HG03571 (cell line): ENCODE data around the gene MMEL1.
"Not testable (repeated sequence)": the region's sequence is repeated elsewhere in the genome, so short reads cannot be mapped to it uniquely, and the experiment has no call there.

Experiments used
- ATAC-seq: cut with Tn5 transposase; IDR thresholded peaks from one replicate; pipeline ENCODE4 v1.9.1; 2021; ENCODE audit not compliant: unreplicated experiment

MMEL1 gene, protein sequence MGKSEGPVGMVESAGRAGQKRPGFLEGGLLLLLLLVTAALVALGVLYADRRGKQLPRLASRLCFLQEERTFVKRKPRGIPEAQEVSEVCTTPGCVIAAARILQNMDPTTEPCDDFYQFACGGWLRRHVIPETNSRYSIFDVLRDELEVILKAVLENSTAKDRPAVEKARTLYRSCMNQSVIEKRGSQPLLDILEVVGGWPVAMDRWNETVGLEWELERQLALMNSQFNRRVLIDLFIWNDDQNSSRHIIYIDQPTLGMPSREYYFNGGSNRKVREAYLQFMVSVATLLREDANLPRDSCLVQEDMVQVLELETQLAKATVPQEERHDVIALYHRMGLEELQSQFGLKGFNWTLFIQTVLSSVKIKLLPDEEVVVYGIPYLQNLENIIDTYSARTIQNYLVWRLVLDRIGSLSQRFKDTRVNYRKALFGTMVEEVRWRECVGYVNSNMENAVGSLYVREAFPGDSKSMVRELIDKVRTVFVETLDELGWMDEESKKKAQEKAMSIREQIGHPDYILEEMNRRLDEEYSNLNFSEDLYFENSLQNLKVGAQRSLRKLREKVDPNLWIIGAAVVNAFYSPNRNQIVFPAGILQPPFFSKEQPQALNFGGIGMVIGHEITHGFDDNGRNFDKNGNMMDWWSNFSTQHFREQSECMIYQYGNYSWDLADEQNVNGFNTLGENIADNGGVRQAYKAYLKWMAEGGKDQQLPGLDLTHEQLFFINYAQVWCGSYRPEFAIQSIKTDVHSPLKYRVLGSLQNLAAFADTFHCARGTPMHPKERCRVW

DNA sequence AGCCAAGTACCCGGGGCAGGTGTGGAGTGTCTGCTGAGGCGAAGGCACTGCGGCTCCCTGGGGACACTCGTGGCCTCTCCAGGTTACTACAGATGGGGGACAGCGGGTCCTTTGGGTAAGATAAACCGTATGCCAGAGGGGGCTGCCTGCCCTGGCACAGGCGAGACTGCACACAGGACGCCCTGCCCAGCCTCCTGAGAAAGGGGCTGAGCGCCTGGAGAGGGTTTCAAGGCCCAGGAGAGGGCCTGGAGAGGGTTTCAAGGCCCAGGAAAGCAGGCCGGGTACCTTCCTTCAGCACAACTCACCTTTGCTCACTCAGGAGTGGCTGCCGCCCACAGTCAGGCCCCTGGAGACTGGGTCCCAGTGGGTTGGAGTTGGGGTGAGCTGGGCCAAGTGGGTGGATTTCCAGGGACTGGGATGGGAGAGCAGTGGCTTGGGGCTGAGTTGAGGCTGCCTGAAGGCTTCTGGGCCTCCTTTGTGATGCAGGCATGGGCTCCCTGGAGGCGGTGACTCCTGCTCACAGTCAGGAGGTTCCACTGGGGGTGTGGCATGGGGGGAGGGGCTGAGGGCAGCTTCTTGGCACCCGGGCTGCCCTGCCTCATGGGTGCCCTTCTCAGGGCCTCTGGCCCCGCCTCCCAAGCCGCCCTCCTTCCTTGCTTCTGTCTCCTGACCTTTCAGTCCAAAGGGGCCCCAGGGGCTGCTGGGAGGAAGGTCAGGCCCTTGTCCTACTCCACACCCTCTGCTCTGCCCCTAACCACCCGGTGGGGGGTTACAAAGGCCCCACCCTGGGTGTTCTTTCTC is at the start of gene MMEL1:
Gene MMEL1 (minus strand): TSS at position 456 of the 801 bp plus-strand sequence. CDS start 3,532 bp downstream, outside the sequence.
- no peak for ATAC-seq

DNA sequence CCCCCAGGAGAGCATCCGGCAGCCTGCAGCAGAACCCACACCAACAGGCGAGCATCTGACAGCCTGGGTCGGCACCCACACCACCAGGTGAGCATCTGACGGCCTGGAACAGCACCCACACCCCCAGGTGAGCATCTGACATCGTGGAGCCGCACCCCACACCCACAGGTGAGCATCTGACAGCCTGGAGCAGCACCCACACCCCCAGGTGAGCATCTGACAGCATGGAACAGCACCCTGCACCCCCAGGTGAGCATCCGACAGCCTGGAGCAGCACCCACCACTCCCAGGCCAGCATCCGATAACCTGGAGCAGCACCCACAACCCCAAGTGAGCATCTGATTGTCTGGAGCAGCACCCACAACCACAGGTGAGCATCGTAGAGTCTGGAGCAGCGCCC is 43.9 kb upstream of the MMEL1 start:
- ATAC-seq: not testable (repeated sequence)

DNA sequence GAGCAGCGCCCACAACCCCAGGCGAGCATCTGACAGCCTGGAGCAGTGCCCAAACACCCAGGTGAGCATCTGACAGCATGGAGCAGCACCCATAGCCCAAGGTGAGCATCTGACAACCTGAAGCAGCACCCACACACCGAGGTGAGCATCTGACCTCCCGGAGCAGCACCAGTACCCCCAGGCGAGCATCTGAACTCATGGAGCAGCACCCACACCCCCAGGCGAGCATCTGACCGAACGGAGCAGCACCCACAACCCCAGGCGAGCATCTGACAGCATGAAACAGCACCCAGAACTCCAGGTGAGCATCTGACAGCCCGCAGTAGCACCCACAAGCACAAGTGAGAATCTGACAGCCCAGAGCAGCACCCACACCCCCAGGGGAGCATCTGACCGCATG is 38.8 kb upstream of the MMEL1 start:
- not testable (repeated sequence) for ATAC-seq

DNA sequence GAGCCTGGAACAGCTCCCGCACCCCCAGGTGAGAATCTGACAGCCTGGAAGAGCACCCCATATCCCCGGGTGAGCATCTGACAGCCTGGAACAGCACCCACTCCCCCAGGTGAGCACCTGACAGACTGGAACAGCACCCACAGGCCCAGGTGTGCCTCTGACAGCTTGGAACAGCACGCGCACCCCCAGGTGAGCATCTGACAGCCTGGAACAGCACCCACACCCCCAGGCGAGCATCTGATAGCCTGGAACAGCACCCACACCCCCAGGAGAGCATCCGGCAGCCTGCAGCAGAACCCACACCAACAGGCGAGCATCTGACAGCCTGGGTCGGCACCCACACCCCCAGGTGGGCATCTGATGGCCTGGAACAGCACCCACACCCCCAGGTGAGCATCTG is 27.0 kb upstream of the MMEL1 start:
- ATAC-seq: not testable (repeated sequence)

DNA sequence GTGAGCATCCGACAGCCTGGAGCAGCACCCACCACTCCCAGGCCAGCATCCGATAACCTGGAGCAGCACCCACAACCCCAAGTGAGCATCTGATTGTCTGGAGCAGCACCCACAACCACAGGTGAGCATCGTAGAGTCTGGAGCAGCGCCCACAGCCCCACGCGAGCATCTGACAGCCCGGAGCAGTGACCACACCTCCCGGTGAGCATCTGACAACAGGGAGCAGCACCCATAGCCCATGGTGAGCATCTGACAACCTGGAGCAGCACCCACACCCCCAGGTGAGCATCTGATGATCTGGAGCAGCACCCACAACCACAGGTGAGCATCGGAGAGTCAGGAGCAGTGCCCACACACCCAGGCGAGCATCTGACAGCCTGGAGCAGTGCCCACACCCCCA is 25.1 kb upstream of the MMEL1 start:
- not testable (repeated sequence) for ATAC-seq

DNA sequence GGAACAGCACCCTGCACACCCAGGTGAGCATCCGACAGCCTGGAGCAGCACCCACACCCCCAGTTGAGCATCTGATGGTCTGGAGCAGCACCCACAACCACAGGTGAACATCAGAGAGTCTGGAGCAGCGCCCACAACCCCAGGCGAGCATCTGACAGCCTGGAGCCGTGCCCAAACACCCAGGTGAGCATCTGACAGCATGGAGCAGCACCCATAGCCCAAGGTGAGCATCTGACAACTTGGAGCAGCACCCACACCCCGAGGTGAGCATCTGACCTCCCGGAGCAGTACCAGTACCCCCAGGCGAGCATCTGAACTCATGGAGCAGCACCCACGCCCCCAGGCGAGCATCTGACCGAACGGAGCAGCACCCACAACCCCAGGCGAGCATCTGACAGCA is 24.3 kb upstream of the MMEL1 start:
- ATAC-seq: not testable (repeated sequence)

DNA sequence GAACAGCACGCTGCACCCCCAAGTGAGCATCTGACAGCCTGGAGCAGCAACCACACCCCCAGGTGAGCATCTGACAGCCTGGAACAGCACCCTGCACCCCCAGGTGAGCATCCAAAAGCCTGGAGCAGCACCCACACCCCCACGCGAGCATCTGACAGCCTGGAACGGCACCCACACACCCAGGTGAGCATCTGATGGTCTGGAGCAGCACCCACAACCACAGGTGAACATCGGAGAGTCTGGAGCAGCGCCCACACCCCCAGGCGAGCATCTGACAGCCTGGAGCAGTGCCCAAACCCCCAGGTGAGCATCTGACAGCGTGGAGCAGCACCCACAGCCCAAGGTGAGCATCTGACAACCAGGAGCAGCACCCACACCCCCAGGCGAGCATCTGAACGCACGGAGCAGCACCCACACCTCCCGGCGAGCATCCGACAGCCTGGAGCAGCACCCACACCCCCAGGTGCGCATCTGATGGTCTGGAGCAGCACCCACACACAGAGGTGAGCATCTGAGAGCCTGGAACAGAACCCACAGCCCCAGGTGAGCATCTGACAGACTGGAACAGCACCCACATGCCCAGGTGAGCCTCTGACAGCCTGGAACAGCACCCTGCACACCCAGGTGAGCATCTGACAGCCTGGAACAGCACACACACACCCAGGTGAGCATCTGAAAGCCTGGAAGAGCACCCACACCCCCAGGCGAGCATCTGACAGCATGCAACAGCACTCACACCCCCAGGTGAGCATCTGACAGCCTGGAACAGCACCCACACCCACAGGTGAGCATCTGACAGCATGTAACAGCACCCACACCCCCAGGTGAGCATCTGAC is 23.0 kb upstream of the MMEL1 start:
- not testable (repeated sequence) for ATAC-seq

DNA sequence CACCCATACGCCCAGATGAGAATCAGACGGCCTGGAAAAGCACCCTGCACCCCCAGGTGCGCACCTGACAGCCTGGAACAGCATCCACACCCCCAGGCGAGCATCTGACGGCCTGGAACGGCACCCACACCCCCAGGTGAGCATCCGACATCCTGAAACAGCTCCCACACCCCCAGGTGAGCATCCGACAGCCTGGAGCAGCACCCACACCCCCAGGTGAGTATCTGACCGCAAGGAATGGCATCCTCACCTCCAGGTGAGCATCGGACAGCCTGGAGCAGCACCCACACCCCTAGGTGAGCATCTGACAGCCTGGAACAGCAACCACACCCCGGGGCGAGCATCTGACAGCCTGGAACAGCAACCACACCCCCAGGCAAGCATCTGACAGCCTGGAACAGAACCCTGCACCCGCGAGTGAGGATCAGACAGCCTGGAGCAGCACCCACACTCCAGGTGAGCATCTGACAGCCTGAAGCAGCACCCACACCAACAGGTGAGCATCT is 21.7 kb upstream of the MMEL1 start:
- ATAC-seq: not testable (repeated sequence)

DNA sequence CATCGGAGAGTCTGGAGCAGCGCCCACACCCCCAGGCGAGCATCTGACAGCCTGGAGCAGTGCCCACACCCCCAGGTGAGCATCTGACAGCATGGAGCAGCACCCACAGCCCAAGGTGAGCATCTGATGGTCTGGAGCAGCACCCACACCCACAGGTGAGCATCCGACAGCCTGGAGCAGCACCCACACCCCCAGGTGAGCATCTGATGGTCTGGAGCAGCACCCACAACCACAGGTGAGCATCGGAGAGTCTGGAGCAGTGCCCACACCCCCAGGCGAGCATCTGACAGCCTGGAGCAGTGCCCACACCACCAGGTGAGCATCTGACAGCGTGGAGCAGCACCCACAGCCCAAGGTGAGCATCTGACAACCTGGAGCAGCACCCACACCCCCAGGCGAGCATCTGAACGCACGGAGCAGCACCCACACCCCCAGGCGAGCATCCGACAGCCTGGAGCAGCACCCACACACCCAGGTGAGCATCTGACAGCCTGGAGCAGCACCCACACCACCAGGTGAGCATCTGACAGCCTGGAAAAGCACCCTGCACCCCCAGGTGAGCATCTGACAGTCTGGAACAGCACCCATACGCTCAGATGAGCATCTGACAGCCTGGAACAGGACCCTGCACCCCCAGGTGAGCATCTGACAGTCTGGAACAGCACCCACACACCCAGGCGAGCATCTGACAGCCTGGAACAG is 21.1 kb upstream of the MMEL1 start:
- ATAC-seq: not testable (repeated sequence)

DNA sequence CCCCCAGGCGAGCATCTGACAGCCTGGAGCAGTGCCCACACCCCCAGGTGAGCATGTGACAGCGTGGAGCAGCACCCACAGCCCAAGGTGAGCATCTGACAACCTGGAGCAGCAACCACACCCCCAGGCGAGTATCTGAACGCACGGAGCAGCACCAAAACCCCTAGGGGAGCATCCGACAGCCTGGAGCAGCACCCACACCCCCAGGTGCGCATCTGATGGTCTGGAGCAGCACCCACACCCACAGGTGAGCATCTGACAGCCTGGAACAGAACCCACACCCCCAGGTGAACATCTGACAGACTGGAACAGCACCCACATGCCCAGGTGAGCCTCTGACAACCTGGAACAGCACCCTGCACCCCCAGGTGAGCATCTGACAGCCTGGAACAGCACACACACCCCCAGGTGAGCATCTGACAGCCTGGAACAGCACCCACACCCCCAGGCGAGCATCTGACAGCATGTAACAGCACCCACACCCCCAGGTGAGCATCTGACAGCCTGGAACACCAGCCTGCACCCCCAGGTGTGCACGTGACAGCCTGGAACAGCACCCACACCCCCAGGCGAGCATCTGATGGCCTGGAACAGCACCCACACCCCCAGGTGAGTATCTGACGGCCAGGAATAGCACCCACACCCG is 20.2 kb upstream of the MMEL1 start:
- ATAC-seq: not testable (repeated sequence)

DNA sequence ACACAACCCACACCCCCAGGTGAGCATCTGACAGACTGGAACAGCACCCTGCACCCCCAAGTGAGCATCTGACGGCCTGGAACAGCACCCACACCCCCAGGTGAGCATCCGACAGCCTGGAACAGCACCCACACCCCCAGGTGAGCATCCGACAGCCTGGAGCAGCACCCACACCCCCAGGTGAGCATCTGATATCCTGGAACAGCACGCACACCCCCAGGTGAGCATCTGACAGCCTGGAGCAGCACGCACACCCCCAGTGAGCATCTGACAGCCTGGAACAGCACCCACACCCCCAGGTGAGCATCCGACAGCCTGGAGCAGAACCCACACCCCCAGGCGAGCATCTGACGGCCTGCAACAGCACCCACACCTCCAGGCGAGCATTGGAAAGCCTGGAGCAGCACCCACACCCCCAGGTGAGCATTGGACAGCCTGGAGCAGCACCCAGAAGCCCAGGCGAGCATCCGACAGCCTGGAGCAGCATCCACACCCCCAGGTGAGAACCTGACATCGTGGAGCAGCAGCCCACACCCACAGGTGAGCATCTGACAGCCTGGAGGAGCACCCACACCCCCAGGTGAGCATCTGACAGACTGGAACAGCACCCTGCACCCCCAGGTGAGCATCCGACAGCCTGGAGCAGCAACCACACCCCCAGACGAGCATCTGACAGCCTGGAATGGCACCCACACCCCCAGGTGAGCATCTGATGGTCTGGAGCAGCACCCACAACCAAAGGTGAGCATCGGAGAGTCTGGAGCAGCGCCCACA is 19.5 kb upstream of the MMEL1 start:
- ATAC-seq: not testable (repeated sequence)

DNA sequence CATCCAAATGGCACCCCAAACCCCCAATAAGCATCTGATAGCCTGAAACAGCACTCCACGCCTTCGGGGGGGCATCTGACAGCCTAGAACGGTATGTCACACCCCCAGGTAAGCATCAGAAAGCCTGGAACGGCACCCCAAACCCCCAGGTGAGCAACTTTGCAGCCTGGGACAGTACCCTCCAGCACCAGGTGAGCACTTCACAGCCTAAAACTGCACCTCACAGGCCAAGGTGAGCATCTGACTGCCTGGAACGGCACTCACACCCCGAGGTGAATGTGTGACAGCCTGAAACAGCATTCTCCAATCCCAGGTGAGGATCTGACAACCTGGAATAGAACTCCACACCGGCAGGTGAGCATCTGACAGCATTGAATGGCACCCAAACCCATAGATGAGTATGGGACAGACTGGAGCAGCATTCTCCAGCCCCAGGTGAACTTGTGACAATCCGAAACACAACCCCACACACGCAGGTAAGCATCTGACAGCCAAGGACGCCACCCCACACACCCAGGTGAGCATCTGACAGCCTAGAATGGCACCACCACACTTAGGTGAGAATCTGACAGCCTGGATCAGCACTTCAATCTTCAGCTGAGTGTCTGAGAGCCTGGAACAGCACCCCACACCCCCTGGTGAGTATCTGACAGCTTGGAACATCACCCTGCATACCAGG is 18.3 kb upstream of the MMEL1 start:
- no peak for ATAC-seq

DNA sequence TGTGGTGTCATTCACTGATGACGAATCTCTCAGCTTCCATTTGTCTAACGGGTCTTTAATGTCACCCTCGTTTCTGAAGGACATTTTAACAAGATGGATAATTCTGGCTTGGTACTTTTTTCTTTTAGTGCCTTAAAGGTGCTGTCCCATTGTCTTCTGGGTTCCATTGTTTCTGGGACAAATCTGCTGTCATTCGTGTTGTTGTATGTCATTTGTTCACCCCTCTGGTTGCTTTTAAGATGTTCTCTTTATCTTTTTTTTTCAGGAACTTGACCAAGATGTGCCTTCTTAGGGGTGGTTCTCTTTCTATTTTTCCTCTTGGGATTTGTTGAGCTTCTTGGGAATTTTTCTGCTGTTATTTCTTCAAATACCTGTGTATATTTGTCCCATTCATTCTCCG is 14.0 kb upstream of the MMEL1 start:
- no peak for ATAC-seq

DNA sequence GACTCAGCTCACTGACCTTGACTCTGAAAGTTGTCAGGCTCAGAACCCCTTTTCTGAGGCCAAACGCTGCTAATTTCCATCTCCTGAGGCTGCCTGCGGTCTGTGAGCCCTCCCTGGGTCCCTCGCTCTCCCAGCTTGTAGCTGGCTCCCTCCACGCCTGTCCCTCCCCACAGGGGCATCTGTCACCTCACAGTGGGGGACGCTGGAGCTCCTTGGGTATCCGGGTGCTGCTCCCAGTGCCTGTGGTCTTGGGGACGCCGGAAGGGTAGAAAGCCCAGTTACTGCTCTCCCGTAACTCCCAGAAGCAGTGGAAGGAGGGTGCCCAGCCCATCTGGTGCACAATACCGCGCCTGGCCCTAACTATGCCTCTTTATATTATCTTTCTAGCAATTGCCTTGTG is 13.0 kb upstream of the MMEL1 start:
- no peak for ATAC-seq

DNA sequence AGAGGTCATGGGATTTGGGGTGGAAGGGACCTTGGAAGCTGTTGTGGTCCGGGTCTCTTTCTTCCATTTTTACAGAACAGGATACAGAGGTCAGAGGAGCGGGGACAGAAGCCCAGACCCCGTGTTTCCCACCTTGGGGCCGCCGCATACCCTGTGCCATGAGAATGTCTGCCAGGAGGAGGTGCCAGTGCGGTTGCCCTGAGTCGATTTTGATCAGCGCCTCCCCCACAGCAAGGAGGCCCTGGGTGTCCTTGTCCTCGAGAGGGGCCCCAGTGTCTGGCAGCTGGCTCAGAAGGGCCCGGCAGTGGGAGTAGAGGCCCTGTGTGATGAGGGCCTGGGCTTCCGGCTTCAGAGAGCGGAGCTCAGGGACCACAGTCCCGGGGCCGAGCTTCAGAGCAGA is 12.3 kb upstream of the MMEL1 start:
- ATAC-seq: no peak

DNA sequence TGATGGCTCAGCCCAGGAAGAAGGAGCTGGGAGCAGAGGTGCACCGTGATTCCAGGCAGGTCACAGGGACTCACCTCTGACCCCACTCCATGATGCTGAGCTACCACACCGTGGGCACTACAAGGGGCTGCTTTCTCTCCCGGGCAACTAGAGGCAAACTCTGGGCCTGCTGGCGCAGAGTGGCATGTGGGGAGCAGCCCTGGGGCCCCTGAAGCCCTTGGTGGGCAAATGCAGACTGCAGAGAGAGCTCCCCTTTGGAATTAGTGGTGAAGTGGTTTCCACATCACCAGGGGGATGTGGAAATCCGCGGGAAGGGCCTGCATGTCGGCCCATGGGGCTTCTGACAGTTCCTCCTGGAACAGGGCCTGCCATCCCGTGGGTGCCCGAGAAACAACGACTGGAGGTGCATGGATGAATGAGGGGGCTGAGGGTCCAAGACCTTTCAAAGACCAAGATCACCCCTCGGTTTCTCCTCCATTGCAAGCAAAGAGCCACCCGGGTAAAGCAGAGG is 11.8 kb upstream of the MMEL1 start:
- ATAC-seq: no peak

DNA sequence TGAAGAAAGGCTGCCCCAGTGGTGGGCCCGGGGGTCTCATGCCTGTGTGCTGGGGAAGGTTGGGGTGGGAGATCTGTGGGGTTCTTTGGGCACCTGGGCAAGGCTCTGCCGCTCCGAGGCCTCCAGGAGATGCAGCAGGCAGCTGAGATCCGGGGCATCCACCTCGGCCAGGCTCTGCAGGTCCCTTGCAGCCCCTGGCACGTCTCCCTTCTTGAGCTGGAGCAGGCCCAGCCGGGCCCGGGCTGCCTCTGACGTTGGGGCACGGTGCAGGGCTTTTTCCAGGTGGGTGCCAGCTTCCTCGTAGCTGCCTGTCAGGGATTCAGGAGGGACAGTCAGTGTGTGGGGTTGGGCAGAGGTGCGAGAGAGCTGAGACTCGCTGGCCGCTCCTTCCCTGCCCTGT is 11.4 kb upstream of the MMEL1 start:
- no peak for ATAC-seq
